HEK293 (cell line): ENCODE measurements around the gene SINHCAF.

Experiments
- CTCF ChIA-PET: fragments of 350-600 bp; formaldehyde crosslinking; extraction: SDS; loops from one replicate; lab custom pipeline; 2021; ENCODE audit warnings: antibody characterized with exemption; lab: Yijun Ruan, JAX
- POLR2A ChIA-PET: fragments of 300-600 bp; formaldehyde crosslinking; extraction: SDS; loops from one replicate; lab custom pipeline; 2020; ENCODE audit warnings: antibody characterized with exemption, inconsistent platforms; lab: Yijun Ruan, JAX
- H3K27ac ChIP-seq: fragments of 200-500 bp; sonication (Bioruptor generic); 2 replicates; pipeline ENCODE4 v1.5.1; 2014; ENCODE audit warnings: low read depth, low read length, control low read depth, inconsistent platforms; ENCODE audit errors: extremely low read depth
- H3K36me3 ChIP-seq, 2 experiments: fragments of 200-500 bp in 1 of 2; sonication (Bioruptor generic) in 1 of 2; 1 replicate in 1 of 2; 2 replicates in 1 of 2; pipeline ENCODE4 v1.5.1; 2014 to 2017; ENCODE audit warnings: inconsistent platforms in 2 of 2, low read length in 2 of 2; ENCODE audit not compliant: control insufficient read depth in 2 of 2, insufficient read depth in 1 of 2
- H3K4me1 ChIP-seq: fragments of 200-500 bp; sonication (Bioruptor generic); 2 replicates; pipeline ENCODE4 v1.5.1; 2014; ENCODE audit warnings: mild to moderate bottlenecking, low read length, inconsistent platforms; ENCODE audit not compliant: control insufficient read depth, insufficient read depth
- H3K4me3 ChIP-seq: 2 replicates; pipeline ENCODE4 v1.5.1; 2011; ENCODE audit warnings: low read depth, mild to moderate bottlenecking, control low read depth, low read length, moderate library complexity
- H3K9me3 ChIP-seq: fragments of 200-500 bp; sonication (Bioruptor generic); 2 replicates; pipeline ENCODE4 v1.5.1; 2014; ENCODE audit warnings: low read depth, low read length, inconsistent platforms; ENCODE audit not compliant: control insufficient read depth, insufficient read depth
- HOXA7 ChIP-seq: sonication (generic); formaldehyde crosslinking; IDR thresholded peaks from 2 replicates; pipeline ENCODE4 v1.8.1; 2022; ENCODE audit warnings: missing genetic modification reagents, borderline replicate concordance
- PRDM10 ChIP-seq: fragments of 450-650 bp; formaldehyde crosslinking; IDR thresholded peaks from 2 replicates; pipeline ENCODE4 v1.5.1; 2016; ENCODE audit warnings: missing biosample characterization, missing genetic modification characterization
- PRDM6 ChIP-seq: fragments of 450-650 bp; formaldehyde crosslinking; IDR thresholded peaks from 2 replicates; pipeline ENCODE4 v1.5.1; 2017; ENCODE audit warnings: missing biosample characterization, missing genetic modification characterization
- TSHZ1 ChIP-seq: fragments of 450-650 bp; formaldehyde crosslinking; IDR thresholded peaks from 2 replicates; pipeline ENCODE4 v1.5.1; 2016; ENCODE audit warnings: missing biosample characterization, missing genetic modification characterization, borderline replicate concordance
- ZBTB1 ChIP-seq: fragments of 450-650 bp; formaldehyde crosslinking; IDR thresholded peaks from 2 replicates; pipeline ENCODE4 v1.5.1; 2016; ENCODE audit warnings: missing biosample characterization, missing genetic modification characterization
- ZBTB11 ChIP-seq: fragments of 450-650 bp; formaldehyde crosslinking; conservative IDR thresholded peaks from 2 replicates; pipeline ENCODE4 v1.5.1; 2016; ENCODE audit warnings: low read depth, missing biosample characterization, missing genetic modification characterization
- ZEB2 ChIP-seq: fragments of 450-650 bp; formaldehyde crosslinking; IDR thresholded peaks from 2 replicates; pipeline ENCODE4 v1.5.1; 2016; ENCODE audit warnings: missing biosample characterization, missing genetic modification characterization
- ZFHX2 ChIP-seq: fragments of 450-650 bp; formaldehyde crosslinking; conservative IDR thresholded peaks from 2 replicates; pipeline ENCODE4 v1.5.1; 2016; ENCODE audit warnings: missing biosample characterization, missing genetic modification characterization
- ZNF140 ChIP-seq: fragments of 450-650 bp; formaldehyde crosslinking; IDR thresholded peaks from 2 replicates; pipeline ENCODE4 v1.5.1; 2016; ENCODE audit warnings: missing biosample characterization, missing genetic modification characterization
- ZNF280C ChIP-seq: fragments of 450-650 bp; formaldehyde crosslinking; IDR thresholded peaks from 2 replicates; pipeline ENCODE4 v1.5.1; 2016; ENCODE audit warnings: missing biosample characterization, missing genetic modification characterization
- ZNF335 ChIP-seq: fragments of 450-650 bp; formaldehyde crosslinking; conservative IDR thresholded peaks from 2 replicates; pipeline ENCODE4 v1.5.1; 2016; ENCODE audit warnings: missing biosample characterization, missing genetic modification characterization
- ZNF362 ChIP-seq: fragments of 450-650 bp; formaldehyde crosslinking; IDR thresholded peaks from 2 replicates; pipeline ENCODE4 v1.5.1; 2016; ENCODE audit warnings: missing biosample characterization, missing genetic modification characterization
- ZNF394 ChIP-seq: fragments of 450-650 bp; formaldehyde crosslinking; IDR thresholded peaks from 2 replicates; pipeline ENCODE4 v1.5.1; 2016; ENCODE audit warnings: missing biosample characterization, missing genetic modification characterization, mild to moderate bottlenecking, moderate library complexity, borderline replicate concordance
- ZNF416 ChIP-seq: fragments of 450-650 bp; formaldehyde crosslinking; IDR thresholded peaks from 2 replicates; pipeline ENCODE4 v1.5.1; 2016; ENCODE audit warnings: missing biosample characterization, missing genetic modification characterization
- ZNF548 ChIP-seq: fragments of 450-650 bp; formaldehyde crosslinking; IDR thresholded peaks from 2 replicates; pipeline ENCODE4 v1.5.1; 2016; ENCODE audit warnings: missing biosample characterization, missing genetic modification characterization
- ZNF580 ChIP-seq: fragments of 450-650 bp; formaldehyde crosslinking; IDR thresholded peaks from 2 replicates; pipeline ENCODE4 v1.5.1; 2016; ENCODE audit warnings: missing biosample characterization, missing genetic modification characterization
- ZNF677 ChIP-seq: fragments of 450-650 bp; IDR thresholded peaks from 2 replicates; pipeline ENCODE4 v1.5.0; 2018; ENCODE audit warnings: missing biosample characterization, mild to moderate bottlenecking, missing genetic modification characterization, moderate library complexity

The SINHCAF gene

GRCh38 chr12:31368666-31369361 lies 42.9 kb upstream of the SINHCAF start (continued):
- no peak for TF ChIP-seq TSHZ1 (tag by site-specific recombination)
- no peak for TF ChIP-seq ZNF580
- no peak for TF ChIP-seq ZEB2
- TF ChIP-seq PRDM6 (tag by site-specific recombination) = peak; percentile 67
- no peak for TF ChIP-seq ZNF416 (tag by site-specific recombination)
- TF ChIP-seq HOXA7 = no peak

- TF ChIP-seq ZNF335 (tag by site-specific recombination) = no peak
- TF ChIP-seq ZNF362 = peak; percentile 53; the same call in 1 of the 2 replicates
- peak; percentile 41; the same call in 1 of the 2 replicates for TF ChIP-seq ZNF394 (tag by site-specific recombination)
- peak; percentile 95 for TF ChIP-seq ZNF677 (tag by site-specific recombination)
- TF ChIP-seq ZFHX2 (tag by site-specific recombination) = no peak
- no peak for TF ChIP-seq ZNF140 (tag by site-specific recombination)
- TF ChIP-seq ZBTB1 (tag by site-specific recombination) = no peak
- peak; percentile 75 for TF ChIP-seq PRDM10 (tag by site-specific recombination)
- TF ChIP-seq ZNF548 (tag by site-specific recombination) = no peak
- no peak for TF ChIP-seq ZBTB11 (tag by site-specific recombination)
- TF ChIP-seq ZNF280C = no peak
- no peak overlapping the region for H3K4me3 ChIP-seq
- H3K4me1 ChIP-seq = peaks cover 25% of the 10 kb centered on the region
- H3K27ac ChIP-seq = no peak overlapping the region
- no peaks in the 10 kb centered on the region for H3K36me3 ChIP-seq
- H3K9me3 ChIP-seq = no peaks in the 10 kb centered on the region
- POLR2A ChIA-PET = interaction anchor here (0.6 kb wide), 1 partner anchor 556 kb away, joined by 3 read pairs; no protein-coding TSS in a partner anchor
- CTCF ChIA-PET = interaction anchor here (0.6 kb wide), 1 partner anchor 1008 kb away, joined by 4 read pairs; no protein-coding TSS in a partner anchor
These were observed 40.2 kb upstream of the SINHCAF start for GRCh38 chr12:31366104-31366621.
